Measurements from ENCODE around the gene PIMREG.

Gene PIMREG

GRCh38 chr17:6455321-6455705 lies 11.1 kb downstream of the PIMREG start:
- TF ChIP-seq CTCF (IDR thresholded peaks at IDR 0.05; ENCODE audit: borderline replicate concordance, insufficient read depth, low read depth, low read length), result no peak

GRCh38 chr17:6456321-6456720 lies 12.1 kb downstream of the PIMREG start:
- H3K4me3 ChIP-seq (ENCODE audit: low read depth, low read length), result no peak overlapping the region
- no peak for TF ChIP-seq CTCF (IDR thresholded peaks at IDR 0.05; ENCODE audit: borderline replicate concordance, insufficient read depth, low read depth, low read length)

More at GRCh38 chr17:6455321-6455705, 11.1 kb downstream of the PIMREG start:
- no peak overlapping the region for H3K4me3 ChIP-seq (ENCODE audit: low read depth, low read length)

GRCh38 chr17:6456914-6457687 lies 12.8 kb downstream of the PIMREG start:
- TF ChIP-seq CTCF (IDR thresholded peaks at IDR 0.05; ENCODE audit: borderline replicate concordance, insufficient read depth, low read depth, low read length), result no peak
- H3K4me3 ChIP-seq (ENCODE audit: low read depth, low read length), result no peak overlapping the region

- TF ChIP-seq CTCF (IDR thresholded peaks at IDR 0.05; ENCODE audit: borderline replicate concordance, insufficient read depth, low read depth, low read length), result no peak
- no peak overlapping the region for H3K4me3 ChIP-seq (ENCODE audit: low read depth, low read length)
Measured at GRCh38 chr17:6457688-6458459, 13.6 kb downstream of the PIMREG start.

- no peak for TF ChIP-seq CTCF (IDR thresholded peaks at IDR 0.05; ENCODE audit: borderline replicate concordance, insufficient read depth, low read depth, low read length)
- no peak overlapping the region for H3K4me3 ChIP-seq (ENCODE audit: low read depth, low read length)
Measured at GRCh38 chr17:6458460-6458950, 14.2 kb downstream of the PIMREG start.

GRCh38 chr17:6460531-6461161 lies 16.4 kb downstream of the PIMREG start:
- H3K4me3 ChIP-seq (ENCODE audit: low read depth, low read length), result no peak overlapping the region
- no peak for TF ChIP-seq CTCF (IDR thresholded peaks at IDR 0.05; ENCODE audit: borderline replicate concordance, insufficient read depth, low read depth, low read length)

Measured in GM12875 (cell line).